EL (cell line): ENCODE measurements around the gene PODNL1.
A peak's percentile ranks its signal among the peaks of the same experiment; 100 is the strongest.

ENCODE experiments used
- DNase-seq: peaks from one replicate; pipeline ENCODE4 v3.0.0-alpha.2; 2016

The PODNL1 gene

DNA sequence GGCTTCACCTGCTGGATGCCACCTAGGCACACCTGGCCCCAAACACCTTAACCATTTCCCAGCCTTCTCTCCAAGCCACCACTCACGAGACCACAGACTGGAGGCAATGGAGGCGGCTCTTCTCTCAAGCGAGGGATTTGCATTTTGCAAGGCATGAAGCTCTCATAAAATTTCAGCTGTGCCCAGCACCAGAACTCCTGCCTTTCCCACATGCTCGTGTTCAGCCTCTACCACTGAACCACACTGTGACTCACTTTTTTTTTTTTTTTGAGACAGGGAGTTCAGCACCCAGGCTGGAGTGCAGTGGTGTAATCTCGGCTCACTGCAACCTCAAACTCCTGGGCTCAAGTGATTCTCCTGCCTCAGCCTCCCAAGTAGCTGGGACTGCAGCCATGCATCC is 50.7 kb downstream of the PODNL1 start:
- peak; percentile 47 for DNase-seq

- no peak for DNase-seq
Observed at GRCh38 chr19:13887018-13887436, 51.2 kb downstream of the PODNL1 start.

DNA sequence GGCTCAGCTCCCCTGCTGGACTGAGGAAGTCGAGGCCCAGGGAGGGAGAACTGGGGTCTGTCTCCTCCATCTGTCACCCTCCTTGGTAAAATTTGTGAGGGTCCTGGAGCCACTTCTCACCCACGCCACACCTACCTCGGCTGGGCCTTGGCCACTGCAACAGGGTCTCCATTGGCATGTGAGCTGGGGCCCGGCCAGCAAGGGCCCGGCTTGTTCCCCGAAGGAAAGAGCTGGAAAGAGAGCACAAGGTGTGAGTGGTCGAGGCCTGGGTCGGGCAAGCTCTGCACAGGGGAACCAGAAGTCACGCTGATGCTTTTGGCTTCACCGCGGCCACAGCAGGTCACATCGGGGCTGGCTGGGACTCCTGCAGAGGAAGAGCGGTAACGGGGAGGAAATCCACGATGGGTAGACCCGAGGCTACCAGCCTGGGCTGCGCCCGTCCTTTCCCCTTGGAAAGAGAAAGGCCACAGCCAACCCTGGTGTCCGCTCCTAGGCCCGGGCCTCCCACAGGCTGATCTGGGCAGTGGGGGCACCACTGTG is 52.3 kb downstream of the PODNL1 start:
- DNase-seq, result no peak

DNA sequence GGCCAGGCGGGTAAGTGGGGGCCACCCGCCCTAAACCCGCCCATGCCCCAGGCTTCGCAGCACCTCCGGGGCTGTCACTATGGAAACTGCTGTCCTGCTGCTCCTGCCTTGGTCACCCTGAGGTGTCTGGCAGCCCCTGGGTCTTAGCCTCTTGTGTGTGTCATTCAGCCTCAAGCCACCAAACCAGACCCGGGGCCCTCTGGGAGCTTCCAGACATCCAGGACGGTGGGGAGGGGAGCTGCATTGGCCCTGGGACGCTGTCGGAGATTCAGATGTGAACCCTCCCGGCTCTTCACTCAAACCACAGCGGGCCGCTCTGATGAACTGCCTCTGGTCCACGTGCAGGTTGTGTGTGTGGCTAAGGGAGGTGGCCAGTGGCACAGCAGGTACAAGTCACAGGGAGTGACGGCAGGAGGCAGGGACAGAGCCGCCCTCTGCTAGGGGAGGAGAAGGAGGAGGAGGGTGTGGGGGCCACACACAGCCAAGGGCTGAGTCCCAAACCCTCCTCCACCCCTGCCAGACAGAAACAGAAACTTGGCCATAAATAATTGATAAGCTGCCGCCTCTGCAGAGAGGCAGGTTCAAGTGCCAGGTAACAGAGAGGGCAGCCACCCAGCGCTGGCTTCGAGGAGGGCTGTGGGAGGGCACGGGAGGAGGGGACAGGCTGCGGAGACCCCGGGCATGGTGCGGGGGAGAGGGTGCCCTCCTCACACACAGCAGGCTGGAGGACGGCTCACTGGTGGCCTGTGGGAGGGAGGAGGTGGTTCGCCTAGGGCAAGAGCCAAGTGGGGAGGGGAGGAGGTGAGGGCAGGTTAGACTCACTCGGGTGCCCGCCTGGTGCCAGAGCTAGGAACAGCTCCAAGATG is 53.3 kb downstream of the PODNL1 start:
- no peak for DNase-seq

- no peak for DNase-seq
Observed at GRCh38 chr19:13883516-13884064, 54.6 kb downstream of the PODNL1 start.

DNA sequence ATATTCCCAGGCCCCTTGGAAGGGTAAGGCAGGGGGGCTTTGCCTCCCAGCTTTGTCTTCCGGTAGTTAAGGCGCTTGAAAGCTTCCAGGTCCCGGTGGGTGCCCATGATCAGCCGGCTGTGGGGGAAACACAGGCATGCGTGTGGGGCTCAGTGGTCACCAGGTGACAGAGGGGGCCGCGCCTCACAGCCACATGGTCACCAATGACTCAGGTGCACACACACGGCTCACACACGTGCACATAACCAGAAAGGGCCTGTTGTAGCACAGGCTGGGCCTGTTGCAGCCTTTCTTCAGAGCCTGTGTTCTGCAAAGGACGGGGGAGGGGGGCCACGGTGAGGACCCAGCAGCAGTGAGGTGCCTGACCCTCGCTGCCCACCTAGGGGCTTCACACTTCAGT is 55.4 kb downstream of the PODNL1 start:
- no peak for DNase-seq

DNA sequence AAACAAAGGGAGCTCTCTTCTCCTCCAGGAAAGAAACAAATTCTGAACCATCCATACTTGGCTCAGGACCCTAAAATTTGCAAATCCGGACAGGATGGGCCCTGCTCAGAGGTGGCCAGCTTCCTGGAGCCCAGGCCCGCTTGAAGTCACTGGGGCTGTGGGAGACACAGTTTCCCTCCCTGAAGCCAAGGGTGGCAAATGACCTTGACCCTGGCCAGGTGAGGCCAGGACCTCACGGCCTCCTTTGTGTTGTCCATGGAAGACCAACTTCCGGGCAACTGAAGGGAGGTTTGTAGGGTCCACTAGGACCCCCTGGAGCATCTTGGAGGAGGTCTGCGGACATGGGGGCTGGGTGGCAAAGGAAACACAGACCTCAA is 55.8 kb downstream of the PODNL1 start:
- DNase-seq, result no peak

GRCh38 chr19:13881692-13882418 is 56.4 kb downstream of the PODNL1 start:
- DNase-seq, result peak; percentile 54

DNA sequence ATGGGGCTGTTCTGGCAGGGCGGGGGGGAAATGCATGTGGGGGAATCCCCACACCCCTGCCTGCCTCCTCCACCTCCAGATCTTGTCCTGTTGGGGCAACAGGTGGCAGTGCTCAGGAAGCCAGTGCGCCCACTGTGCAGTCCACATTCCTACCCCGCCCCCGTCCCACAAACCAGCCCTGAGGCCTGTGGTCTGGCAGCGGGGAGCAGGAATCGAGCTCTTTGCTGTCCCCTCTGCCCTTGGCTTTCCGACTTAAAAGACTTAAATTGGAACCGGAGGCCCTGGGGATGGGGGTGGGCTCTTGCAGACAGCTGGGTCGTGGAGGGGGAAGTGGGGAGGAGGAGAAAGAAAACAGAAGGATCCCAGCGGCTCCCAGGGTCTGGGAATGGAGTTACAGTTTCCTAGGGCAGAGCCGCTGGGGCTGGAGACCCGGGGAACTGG is 56.9 kb downstream of the PODNL1 start:
- peak; percentile 35 for DNase-seq
